PC-9 (cell line): ENCODE results near the gene KDM5A. TPM values are rescaled to one million over a fixed set of nuclear protein-coding genes. Genes with fewer than 3 reads are reported as not detected.

Experiments used
- BruUV-seq: library from RNA; stranded (reverse); fragments of 400-500 nt; replicated peaks from 2 replicates; lab custom pipeline; 2021; lab: Mats Ljungman, UMichigan
- CTCF ChIA-PET: fragments of 300-600 bp; sonication (Branson Sonifier 250); formaldehyde crosslinking; loops from one replicate; lab custom pipeline; 2022; ENCODE audit warnings: antibody characterized with exemption; lab: Charles Lee
- POLR2A ChIA-PET: fragments of 300-600 bp; sonication (Branson Sonifier 250); formaldehyde crosslinking; loops from one replicate; lab custom pipeline; 2022; ENCODE audit warnings: antibody characterized with exemption; ENCODE audit not compliant: unreplicated experiment; lab: Charles Lee
- DNase-seq, 2 experiments: peaks; one replicate each; pipeline versions ENCODE4 v3.0.0 to v3.0.0-alpha.2; 2015 to 2022; ENCODE audit warnings: mixed read lengths in 1 of 2
- H2AFZ ChIP-seq: fragments of 200-600 bp; sonication (generic); 2 replicates; pipeline ENCODE4 v1.8.1; 2017; ENCODE audit warnings: antibody characterized with exemption
- H3F3A ChIP-seq: fragments of 200-600 bp; sonication (generic); 2 replicates; pipeline ENCODE4 v1.8.1; 2017; ENCODE audit warnings: antibody characterized with exemption, mild to moderate bottlenecking, low read depth; ENCODE audit not compliant: insufficient read depth
- H3K27ac ChIP-seq: fragments of 200-600 bp; sonication (generic); 2 replicates; pipeline ENCODE4 v1.6.1; 2016; ENCODE audit warnings: mixed run types
- H3K27me3 ChIP-seq: fragments of 200-600 bp; sonication (generic); 2 replicates; pipeline ENCODE4 v1.6.1; 2016; ENCODE audit warnings: low read depth, mixed run types; ENCODE audit not compliant: insufficient read depth
- H3K36me3 ChIP-seq: fragments of 200-600 bp; sonication (generic); 2 replicates; pipeline ENCODE4 v1.6.1; 2016; ENCODE audit warnings: low read depth, mixed run types
- H3K4me1 ChIP-seq: fragments of 200-600 bp; sonication (generic); replicated peaks from 2 replicates; pipeline ENCODE4 v1.6.1; 2016; ENCODE audit warnings: mixed run types; ENCODE audit not compliant: insufficient read depth
- H3K4me2 ChIP-seq: fragments of 200-600 bp; sonication (generic); 2 replicates; pipeline ENCODE4 v1.6.1; 2017; ENCODE audit warnings: mixed run types
- H3K4me3 ChIP-seq: fragments of 200-600 bp; sonication (generic); 2 replicates; pipeline ENCODE4 v1.6.1; 2016; ENCODE audit warnings: mixed run types
- H3K79me2 ChIP-seq: fragments of 200-600 bp; sonication (generic); 2 replicates; pipeline ENCODE4 v1.6.1; 2017; ENCODE audit warnings: low read depth, mixed run types
- H3K9me2 ChIP-seq: fragments of 200-600 bp; sonication (generic); 2 replicates; pipeline ENCODE4 v1.8.1; 2017; ENCODE audit warnings: mild to moderate bottlenecking; ENCODE audit not compliant: insufficient read depth
- H3K9me3 ChIP-seq: fragments of 200-600 bp; sonication (generic); 2 replicates; pipeline ENCODE4 v1.8.1; 2016; ENCODE audit warnings: low read depth; ENCODE audit not compliant: insufficient read depth
- H4K20me1 ChIP-seq: fragments of 200-600 bp; sonication (generic); 2 replicates; pipeline ENCODE4 v1.8.1; 2017; ENCODE audit not compliant: insufficient read depth
- EZH2 ChIP-seq: fragments of 200-600 bp; sonication (generic); IDR thresholded peaks from 2 replicates; pipeline ENCODE4 v1.8.0; 2017; ENCODE audit warnings: antibody characterized with exemption, low read depth
- intact Hi-C: fragments of 100-400 bp; cut with micrococcal nuclease; formaldehyde crosslinking; loops from one replicate; pipeline ENCODE4 v1.10.0; 2022; ENCODE audit not compliant: unreplicated experiment
- total RNA-seq: library from RNA; stranded (reverse); gene quantifications from 2 replicates; pipeline ENCODE4 v1.2.3, GENCODE V29; 2021
- TF ChIP-seq, protein P1 (sequence below): fragments of 200-600 bp; sonication (generic); conservative IDR thresholded peaks from 2 replicates; pipeline ENCODE4 v1.6.1; 2017; ENCODE audit warnings: mixed run types, antibody characterized with exemption, mild to moderate bottlenecking, moderate library complexity

Gene KDM5A
- total RNA-seq, 1 experiment from 2014 or later = 68.0 TPM

DNA sequence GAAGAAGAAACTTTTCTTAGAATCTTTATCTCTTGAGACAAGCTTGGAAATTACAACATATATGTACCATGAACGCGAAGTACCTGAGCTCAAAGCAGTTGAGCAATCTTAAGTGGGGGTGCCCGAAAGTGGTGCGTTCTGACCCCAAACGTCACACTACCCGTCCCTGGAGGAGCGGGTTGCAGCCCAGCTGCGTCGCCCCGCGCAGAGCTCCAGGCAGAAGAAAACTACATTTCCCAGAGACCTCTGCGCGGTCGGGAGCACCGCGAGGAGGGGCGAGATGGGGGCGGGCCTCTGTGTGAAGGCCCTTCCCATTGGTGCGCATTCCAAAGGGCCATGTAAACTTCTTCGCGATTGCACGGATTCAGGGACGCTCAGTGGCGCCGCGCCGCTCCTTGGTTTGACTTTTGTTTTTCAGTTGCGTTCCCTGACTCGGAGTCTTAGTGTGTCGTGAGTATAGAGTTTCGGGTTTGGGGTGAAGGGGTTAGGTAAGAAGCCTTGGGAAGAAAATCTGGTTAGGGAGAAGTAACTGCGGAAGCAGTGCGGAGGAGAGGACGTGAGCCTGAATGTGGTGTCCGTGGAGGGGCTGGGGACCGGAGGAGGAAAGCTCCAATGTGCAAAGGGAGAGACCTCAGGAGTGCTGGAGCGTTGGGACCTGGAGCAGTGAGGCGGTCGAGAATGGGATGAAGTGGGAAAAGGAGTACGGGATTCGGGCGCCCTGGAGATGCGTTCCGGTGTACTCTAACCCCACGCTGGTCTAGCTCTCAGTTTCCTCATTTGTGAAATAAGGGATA, 12.3 kb upstream of the KDM5A start, which contains the start of gene CCDC77:
TSS of gene CCDC77 (plus strand) at position 410 of the 794 bp plus-strand sequence. CDS start 7,740 bp downstream, outside the sequence.
- Histone ChIP-seq H3K9me3 (no peaks in the 10 kb centered on the region), H3K36me3 (no peaks in the 10 kb centered on the region), H2AFZ (peak within 1 kb of the TSS; percentile 93), H4K20me1 (no peaks in the 10 kb centered on the region), H3K4me2 (peak within 1 kb of the TSS; percentile 86), H3K79me2 (peaks cover 21% of the 10 kb centered on the region; the same call in 1 of the 2 replicates), H3K4me1 (peaks cover 14% of the 10 kb centered on the region), H3F3A (peaks cover 5% of the 10 kb centered on the region; the same call in 1 of the 2 replicates), H3K27me3 (no peaks in the 10 kb centered on the region), H3K4me3 (peak within 1 kb of the TSS; percentile 90), H3K9me2 (no peaks in the 10 kb centered on the region), H3K27ac (peak within 1 kb of the TSS; percentile 59)
- ChIA-PET POLR2A (interaction anchor here (0.6 kb wide), 1 partner anchor 590 kb away, joined by 3 read pairs; no protein-coding TSS in a partner anchor), CTCF (interaction anchor here (0.6 to 0.9 kb wide), 2 partner anchors 24 to 41 kb away, joined by 3 to 9 read pairs; no protein-coding TSS in a partner anchor)
- intact Hi-C loops = no loop called here
- BruUV-seq = TSS peak; percentile 60
- DNase-seq = peak; percentile 90 to 95
- TF ChIP-seq EZH2 = no peak
- TF ChIP-seq, protein P1, sequence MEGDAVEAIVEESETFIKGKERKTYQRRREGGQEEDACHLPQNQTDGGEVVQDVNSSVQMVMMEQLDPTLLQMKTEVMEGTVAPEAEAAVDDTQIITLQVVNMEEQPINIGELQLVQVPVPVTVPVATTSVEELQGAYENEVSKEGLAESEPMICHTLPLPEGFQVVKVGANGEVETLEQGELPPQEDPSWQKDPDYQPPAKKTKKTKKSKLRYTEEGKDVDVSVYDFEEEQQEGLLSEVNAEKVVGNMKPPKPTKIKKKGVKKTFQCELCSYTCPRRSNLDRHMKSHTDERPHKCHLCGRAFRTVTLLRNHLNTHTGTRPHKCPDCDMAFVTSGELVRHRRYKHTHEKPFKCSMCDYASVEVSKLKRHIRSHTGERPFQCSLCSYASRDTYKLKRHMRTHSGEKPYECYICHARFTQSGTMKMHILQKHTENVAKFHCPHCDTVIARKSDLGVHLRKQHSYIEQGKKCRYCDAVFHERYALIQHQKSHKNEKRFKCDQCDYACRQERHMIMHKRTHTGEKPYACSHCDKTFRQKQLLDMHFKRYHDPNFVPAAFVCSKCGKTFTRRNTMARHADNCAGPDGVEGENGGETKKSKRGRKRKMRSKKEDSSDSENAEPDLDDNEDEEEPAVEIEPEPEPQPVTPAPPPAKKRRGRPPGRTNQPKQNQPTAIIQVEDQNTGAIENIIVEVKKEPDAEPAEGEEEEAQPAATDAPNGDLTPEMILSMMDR = no peak

DNA sequence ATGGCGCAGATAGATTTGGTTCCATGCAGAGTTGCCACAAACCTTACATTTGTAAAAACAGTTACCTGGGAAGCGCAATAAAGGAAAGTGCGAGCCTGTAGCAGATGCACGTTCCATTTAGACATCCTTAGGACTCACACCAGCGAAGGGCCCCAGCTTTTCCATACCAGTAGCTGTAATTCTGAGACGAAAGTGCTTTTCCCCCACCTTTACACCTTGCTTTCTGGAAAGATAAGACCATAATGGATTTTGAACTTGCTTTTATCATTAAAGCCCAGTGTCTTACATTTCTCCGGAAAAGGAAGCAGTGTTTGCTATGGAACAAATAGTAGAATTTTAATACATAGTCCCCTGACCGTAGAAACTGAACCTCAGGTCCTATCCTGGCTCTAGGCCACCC, 11.7 kb upstream of the KDM5A start:
- ChIA-PET CTCF (no interaction called here), POLR2A (no interaction called here)
- Histone ChIP-seq H4K20me1 (no peaks in the 10 kb centered on the region), H3K79me2 (peaks cover 21% of the 10 kb centered on the region; the same call in 1 of the 2 replicates), H3K27ac (no peak overlapping the region), H3F3A (peaks cover 5% of the 10 kb centered on the region; the same call in 1 of the 2 replicates), H3K4me3 (peak overlapping the region; percentile 90), H3K9me2 (no peaks in the 10 kb centered on the region), H3K36me3 (no peaks in the 10 kb centered on the region), H2AFZ (peak overlapping the region; percentile 93), H3K27me3 (no peaks in the 10 kb centered on the region), H3K4me2 (peak overlapping the region; percentile 86), H3K4me1 (peaks cover 14% of the 10 kb centered on the region), H3K9me3 (no peaks in the 10 kb centered on the region)
- intact Hi-C loops = no loop called here
- TF ChIP-seq EZH2 = no peak
- TF ChIP-seq, protein P1 = no peak
- BruUV-seq = no TSS peak
- DNase-seq = no peak

DNA sequence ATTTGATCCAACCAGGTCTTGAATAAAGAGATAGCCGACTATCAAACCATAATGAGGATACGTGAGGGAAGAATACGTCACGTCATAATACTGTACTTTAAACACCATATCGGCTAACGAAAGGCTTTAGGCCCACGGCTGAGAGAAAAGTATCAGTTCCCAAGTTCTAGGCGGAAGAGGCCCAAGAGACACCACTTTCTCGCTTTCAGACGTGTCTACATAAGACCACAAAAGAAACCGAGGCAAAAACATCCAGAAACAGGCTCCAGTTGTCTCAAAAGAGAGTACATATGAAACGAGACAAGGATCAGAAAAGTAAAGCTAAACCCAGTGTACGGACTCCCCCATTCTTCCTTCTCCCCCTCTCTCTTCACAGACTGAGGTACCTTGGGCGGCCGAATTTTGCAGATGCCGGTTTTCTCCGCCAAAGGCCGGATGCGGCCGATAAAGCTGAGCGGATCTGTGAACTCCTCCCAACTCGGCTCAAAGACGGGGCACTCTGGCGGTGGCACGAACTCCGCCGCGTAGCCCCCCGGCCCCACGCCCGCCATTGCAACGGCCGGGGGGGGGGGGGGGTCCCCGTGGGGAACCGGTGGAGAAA, 479 bp downstream of the KDM5A start:
- peak overlapping the region; percentile 84 for H3K27ac ChIP-seq
- H3K36me3 ChIP-seq = peaks cover 29% of the 10 kb centered on the region
- no peaks in the 10 kb centered on the region for H3K9me2 ChIP-seq
- H4K20me1 ChIP-seq = peaks cover 36% of the 10 kb centered on the region
- H3F3A ChIP-seq = peaks cover 4% of the 10 kb centered on the region
- TSS peak; percentile 59 for BruUV-seq
- peak overlapping the region; percentile 88 for H3K4me3 ChIP-seq
- peaks cover 50% of the 10 kb centered on the region for H3K79me2 ChIP-seq
- H3K27me3 ChIP-seq = no peaks in the 10 kb centered on the region
- peak overlapping the region; percentile 89 for H3K4me2 ChIP-seq
- H3K4me1 ChIP-seq = peaks cover 25% of the 10 kb centered on the region
- intact Hi-C loops = no loop called here
- peak in 1 of 2 experiments; percentile 7 for DNase-seq
- TF ChIP-seq, protein P1 = no peak
- peak overlapping the region; percentile 88 for H2AFZ ChIP-seq
- H3K9me3 ChIP-seq = no peaks in the 10 kb centered on the region
- CTCF ChIA-PET = no interaction called here
- POLR2A ChIA-PET = interaction anchor here (0.6 to 0.7 kb wide), 6 partner anchors 149 to 790 kb away, joined by 3 to 7 read pairs (median 4); no protein-coding TSS in a partner anchor
